ENCODE measurements around the gene THSD4. TPM values are rescaled to one million over a fixed set of nuclear protein-coding genes. Genes with fewer than 3 reads are reported as not detected.

The THSD4 gene
- total RNA-seq, 1 experiment from 2014 or later: 0.29 TPM

GRCh38 chr15:71385026-71385425 is 269.8 kb downstream of the THSD4 start:
- no peak overlapping the region for H3K4me3 Mint-ChIP-seq (ENCODE audit: unreplicated experiment)
- BruUV-seq (replicated peaks): no TSS peak

GRCh38 chr15:71385457-71385856 is 270.2 kb downstream of the THSD4 start:
- ChIA-PET POLR2A (no interaction called here), CTCF (interaction anchor here (0.6 to 1.6 kb wide), 2 partner anchors 55 to 74 kb away, joined by 4 to 21 read pairs; no protein-coding TSS in a partner anchor)
- no peaks in the 10 kb centered on the region for H3K4me1 ChIP-seq
- DNase-seq: no peak
- BruUV-seq (replicated peaks): no TSS peak
- no peaks in the 10 kb centered on the region for H3K27me3 ChIP-seq (replicated peaks; ENCODE audit: control insufficient read depth, insufficient read depth, low read length)
- no peaks in the 10 kb centered on the region for H3K36me3 ChIP-seq (ENCODE audit: control insufficient read depth, insufficient read depth, low read length)
- Mint-ChIP-seq H3K4me1 (ENCODE audit: low read depth, unreplicated experiment) (peaks cover 7% of the 10 kb centered on the region), H3K27me3 (ENCODE audit: insufficient read depth, unreplicated experiment) (peaks cover 3% of the 10 kb centered on the region), H3K36me3 (ENCODE audit: insufficient read depth, unreplicated experiment) (no peaks in the 10 kb centered on the region), H3K4me3 (ENCODE audit: unreplicated experiment) (no peak overlapping the region), H3K27ac (ENCODE audit: unreplicated experiment) (no peak overlapping the region), H3K9me3 (ENCODE audit: unreplicated experiment) (no peaks in the 10 kb centered on the region)
- no peak for TF ChIP-seq CTCF (IDR thresholded peaks at IDR 0.05; ENCODE audit: insufficient read depth in 1 of 2, low read depth in 1 of 2, low read length in 1 of 2, severe bottlenecking in 1 of 2, unreplicated experiment in 1 of 2)
- intact Hi-C loops (cut with micrococcal nuclease; ENCODE audit: unreplicated experiment): no loop called here
- H3K4me3 ChIP-seq (ENCODE audit: low read depth, low read length): no peak overlapping the region
- no peaks in the 10 kb centered on the region for H3K9me3 ChIP-seq

More at GRCh38 chr15:71385026-71385425, 269.8 kb downstream of the THSD4 start:
- no peak for TF ChIP-seq CTCF (IDR thresholded peaks at IDR 0.05; ENCODE audit: insufficient read depth in 1 of 2, low read depth in 1 of 2, low read length in 1 of 2, severe bottlenecking in 1 of 2, unreplicated experiment in 1 of 2)
- Mint-ChIP-seq H3K9me3 (ENCODE audit: unreplicated experiment) (no peaks in the 10 kb centered on the region), H3K27me3 (ENCODE audit: insufficient read depth, unreplicated experiment) (peaks cover 3% of the 10 kb centered on the region), H3K27ac (ENCODE audit: unreplicated experiment) (no peak overlapping the region), H3K4me1 (ENCODE audit: low read depth, unreplicated experiment) (peaks cover 7% of the 10 kb centered on the region), H3K36me3 (ENCODE audit: insufficient read depth, unreplicated experiment) (no peaks in the 10 kb centered on the region)
- H3K4me3 ChIP-seq (ENCODE audit: low read depth, low read length): no peak overlapping the region
- H3K4me1 ChIP-seq: no peaks in the 10 kb centered on the region
- DNase-seq: no peak
- no peaks in the 10 kb centered on the region for H3K9me3 ChIP-seq
- no peaks in the 10 kb centered on the region for H3K27me3 ChIP-seq (replicated peaks; ENCODE audit: control insufficient read depth, insufficient read depth, low read length)
- intact Hi-C loops (cut with micrococcal nuclease; ENCODE audit: unreplicated experiment): no loop called here
- ChIA-PET POLR2A (no interaction called here), CTCF (no interaction called here)
- H3K36me3 ChIP-seq (ENCODE audit: control insufficient read depth, insufficient read depth, low read length): no peaks in the 10 kb centered on the region

GRCh38 chr15:71386005-71386404 is 270.7 kb downstream of the THSD4 start:
- Mint-ChIP-seq H3K4me3 (ENCODE audit: unreplicated experiment) (no peak overlapping the region), H3K27me3 (ENCODE audit: insufficient read depth, unreplicated experiment) (peaks cover 3% of the 10 kb centered on the region), H3K9me3 (ENCODE audit: unreplicated experiment) (no peaks in the 10 kb centered on the region), H3K4me1 (ENCODE audit: low read depth, unreplicated experiment) (peaks cover 7% of the 10 kb centered on the region), H3K27ac (ENCODE audit: unreplicated experiment) (no peak overlapping the region), H3K36me3 (ENCODE audit: insufficient read depth, unreplicated experiment) (no peaks in the 10 kb centered on the region)
- Histone ChIP-seq H3K9me3 (no peaks in the 10 kb centered on the region), H3K4me3 (ENCODE audit: low read depth, low read length) (no peak overlapping the region), H3K36me3 (ENCODE audit: control insufficient read depth, insufficient read depth, low read length) (no peaks in the 10 kb centered on the region), H3K4me1 (no peaks in the 10 kb centered on the region), H3K27me3 (replicated peaks; ENCODE audit: control insufficient read depth, insufficient read depth, low read length) (no peaks in the 10 kb centered on the region)
- intact Hi-C loops (cut with micrococcal nuclease; ENCODE audit: unreplicated experiment): loop anchor here (1.0 to 2.0 kb wide), 2 partner anchors 54 to 415 kb away; no protein-coding TSS in a partner anchor
- no TSS peak for BruUV-seq (replicated peaks)
- ChIA-PET CTCF (interaction anchor here (0.6 to 1.6 kb wide), 5 partner anchors 43 to 358 kb away, joined by 3 to 21 read pairs (median 4); no protein-coding TSS in a partner anchor), POLR2A (no interaction called here)
- no peak for DNase-seq
- TF ChIP-seq CTCF (IDR thresholded peaks at IDR 0.05; ENCODE audit: insufficient read depth in 1 of 2, low read depth in 1 of 2, low read length in 1 of 2, severe bottlenecking in 1 of 2, unreplicated experiment in 1 of 2): no peak
